ENCODE data around the gene SLC19A2.

SLC19A2 gene

GRCh38 chr1:169426174-169426705, 59.5 kb downstream of the SLC19A2 start:
- Histone ChIP-seq H3K4me3 (no peak overlapping the region), H3K27ac (no peak overlapping the region)

GRCh38 chr1:169421309-169421708, 64.4 kb downstream of the SLC19A2 start:
- H3K27ac ChIP-seq, result no peak overlapping the region

GRCh38 chr1:169414952-169415351, 70.8 kb downstream of the SLC19A2 start:
- Histone ChIP-seq H3K27ac (no peak overlapping the region), H3K4me3 (no peak overlapping the region)

More at GRCh38 chr1:169421309-169421708, 64.4 kb downstream of the SLC19A2 start:
- H3K4me3 ChIP-seq, result no peak overlapping the region
